K562 (cell line): ENCODE data around the gene RGS19. TPM values are rescaled to one million over a fixed set of nuclear protein-coding genes. Genes with fewer than 3 reads are reported as not detected.

Experiments used
- ATAC-seq: fragments of 200-7000 bp; cut with Tn5 transposase; 3 replicates; pipeline ENCODE4 v1.9.1; 2020; ENCODE audit warnings: moderate library complexity
- BruUV-seq: library from RNA; stranded (reverse); fragments of 400-500 nt; replicated peaks from 2 replicates; lab custom pipeline; 2021; lab: Mats Ljungman, UMichigan
- CTCF ChIA-PET: fragments of 300-600 bp; formaldehyde crosslinking; extraction: SDS; loops from one replicate; lab custom pipeline; 2021; ENCODE audit warnings: low intra/inter-chr PET ratio; lab: Yijun Ruan, JAX
- POLR2A ChIA-PET: fragments of 300-600, 350-650 bp; sonication (Branson Sonifier 250); formaldehyde crosslinking; extraction: SDS; loops from one replicate; lab custom pipeline; 2021; ENCODE audit warnings: antibody characterized with exemption, inconsistent platforms; lab: Yijun Ruan, JAX
- DNase-seq, 4 experiments: peaks; one replicate each; pipeline versions ENCODE4 v3.0.0 to v3.0.0-alpha.2; 2011 to 2018; ENCODE audit warnings: low spot score in 3 of 4, mixed read lengths in 3 of 4; ENCODE audit errors: extremely low read depth in 1 of 4
- FAIRE-seq: peaks from 2 replicates; lab custom pipeline; 2011; peaks lifted over from hg19 to GRCh38; lab: Jason Lieb, UNC
- H2AFZ ChIP-seq: 2 replicates; pipeline ENCODE4 v1.6.0; 2011; ENCODE audit warnings: low read depth, low read length, control low read depth, inconsistent platforms
- H3K27ac ChIP-seq: fragments of 200-600 bp; 3 replicates; pipeline ENCODE4 v1.8.0; 2011; ENCODE audit warnings: low read depth, mild to moderate bottlenecking, control low read depth, inconsistent platforms, low read length, moderate library complexity, mixed read lengths; ENCODE audit errors: extremely low read depth
- H3K27me3 ChIP-seq, 2 experiments: fragments of 300-600 bp in 1 of 2; 2 replicates in 1 of 2; 3 replicates in 1 of 2; pipeline versions ENCODE4 v1.6.0 to v1.8.0; 2011; ENCODE audit warnings: inconsistent platforms in 2 of 2, low read length in 2 of 2, mild to moderate bottlenecking in 1 of 2, mixed read lengths in 1 of 2, moderate library complexity in 1 of 2; ENCODE audit not compliant: control insufficient read depth in 2 of 2, insufficient read depth in 2 of 2
- H3K36me3 ChIP-seq: fragments of 300-600 bp; 3 replicates; pipeline ENCODE4 v1.8.0; 2011; ENCODE audit warnings: mild to moderate bottlenecking, low read length, inconsistent platforms; ENCODE audit not compliant: control insufficient read depth, insufficient read depth
- H3K4me1 ChIP-seq, 2 experiments: fragments of 200-600 bp in 1 of 2; replicated peaks in 1 of 2; 2 replicates in 1 of 2; 3 replicates in 1 of 2; pipeline versions ENCODE4 v1.5.1 to v1.8.0; 2011; ENCODE audit warnings: inconsistent platforms in 2 of 2, low read length in 2 of 2, mild to moderate bottlenecking in 1 of 2, mixed read lengths in 1 of 2, moderate library complexity in 1 of 2; ENCODE audit not compliant: control insufficient read depth in 2 of 2, insufficient read depth in 2 of 2
- H3K4me2 ChIP-seq: 2 replicates; pipeline ENCODE4 v1.6.1; 2011; ENCODE audit warnings: low read length, control low read depth, inconsistent platforms, mixed read lengths; ENCODE audit not compliant: insufficient read depth
- H3K4me3 ChIP-seq: fragments of 200-600 bp; sonication (generic), shearing (Covaris generic); 2 replicates; pipeline ENCODE4 v1.5.1; 2016; ENCODE audit warnings: control low read depth, inconsistent platforms
- H3K79me2 ChIP-seq: fragments of 200-600 bp; 3 replicates; pipeline ENCODE4 v1.8.0; 2011; ENCODE audit warnings: low read length, inconsistent platforms; ENCODE audit not compliant: control insufficient read depth, insufficient read depth
- H3K9ac ChIP-seq, 2 experiments: 2 replicates each; pipeline versions ENCODE4 v1.6.0 to v1.6.1; 2011; ENCODE audit warnings: low read depth in 2 of 2, low read length in 2 of 2, control low read depth in 1 of 2, inconsistent platforms in 1 of 2, mild to moderate bottlenecking in 1 of 2, mixed read lengths in 1 of 2; ENCODE audit not compliant: insufficient read depth in 1 of 2
- H3K9me1 ChIP-seq: one replicate; pipeline ENCODE4 v1.6.0; 2011; ENCODE audit warnings: inconsistent platforms, mild to moderate bottlenecking, low read length, moderate library complexity; ENCODE audit not compliant: control insufficient read depth, insufficient read depth
- H3K9me3 ChIP-seq: replicated peaks from 2 replicates; pipeline ENCODE4 v1.5.1; 2011; ENCODE audit warnings: low read depth, low read length, inconsistent platforms; ENCODE audit not compliant: control insufficient read depth, insufficient read depth
- H4K20me1 ChIP-seq: replicated peaks from 2 replicates; pipeline ENCODE4 v1.6.1; 2011; ENCODE audit warnings: low read length, inconsistent platforms, mixed read lengths; ENCODE audit not compliant: control insufficient read depth, insufficient read depth
- EGR1 ChIP-seq: fragments of 450-650 bp; conservative IDR thresholded peaks from 2 replicates; pipeline ENCODE4 v1.6.1; 2017; ENCODE audit warnings: mild to moderate bottlenecking
- HMGXB4 ChIP-seq: sonication (generic); formaldehyde crosslinking; IDR thresholded peaks from 2 replicates; pipeline ENCODE4 v1.8.1; 2023; ENCODE audit warnings: mild to moderate bottlenecking, missing genetic modification reagents
- HNRNPL ChIP-seq: fragments of 200-400 bp; formaldehyde crosslinking; IDR thresholded peaks from 2 replicates; pipeline ENCODE4 v1.6.1; 2017; ENCODE audit warnings: low read depth, mild to moderate bottlenecking, low read length
- MYBL2 ChIP-seq, 2 experiments: fragments of 450-650 bp in 1 of 2; sonication (generic) in 1 of 2; formaldehyde crosslinking in 1 of 2; IDR thresholded peaks; 2 replicates each; pipeline versions ENCODE4 v1.6.1 to v1.8.1; 2017 to 2022; ENCODE audit warnings: borderline replicate concordance in 1 of 2, inconsistent platforms in 1 of 2, low read depth in 1 of 2, mild to moderate bottlenecking in 1 of 2, missing genetic modification reagents in 1 of 2, moderate library complexity in 1 of 2
- POLR2G ChIP-seq: fragments of 200-400 bp; formaldehyde crosslinking; IDR thresholded peaks from 2 replicates; pipeline ENCODE4 v1.6.1; 2017; ENCODE audit warnings: low read depth, mild to moderate bottlenecking, antibody characterized with exemption, low read length, moderate library complexity
- SIN3A ChIP-seq, 2 experiments: fragments of 150-350 bp in 1 of 2; IDR thresholded peaks; 2 replicates each; pipeline ENCODE4 v1.6.1; 2011 to 2016; ENCODE audit warnings: borderline replicate concordance in 2 of 2, low read depth in 2 of 2, low read length in 2 of 2, mild to moderate bottlenecking in 2 of 2, moderate library complexity in 2 of 2; ENCODE audit not compliant: control insufficient read depth in 1 of 2
- TBP ChIP-seq: optimal IDR thresholded peaks from 2 replicates; pipeline ENCODE3; 2011; ENCODE audit warnings: low read depth, low read length, improper control_type of control experiment
- ZNF740 ChIP-seq, 3 experiments: fragments of 200-800 bp in 1 of 3; sonication (Bioruptor generic) in 1 of 3; sonication (generic) in 1 of 3; formaldehyde crosslinking in 1 of 3; IDR thresholded peaks; 2 replicates each; pipeline versions ENCODE4 v1.6.1 to v1.8.0; 2016 to 2022; ENCODE audit warnings: mild to moderate bottlenecking in 2 of 3, missing compliant biosample characterization in 2 of 3, missing genetic modification characterization in 2 of 3, missing genetic modification reagents in 1 of 3
- WGBS: fragments of 100-300 bp; shearing (Covaris generic); methylation state at CpG from one replicate; pipeline ENCODE4 v1.1.6; 2016; ENCODE audit warnings: low coverage, mixed read lengths; ENCODE audit not compliant: insufficient coverage; ENCODE audit errors: missing lambda C conversion rate; 5-methylcytosine and 5-hydroxymethylcytosine counted together
- in situ Hi-C: fragments of 300-500 bp; cut with MboI; formaldehyde crosslinking; loops from 4 replicates; pipeline ENCODE4 v1.15.0; 2018; ENCODE audit warnings: inconsistent platforms, mixed read lengths
- intact Hi-C: fragments of 100-400 bp; cut with micrococcal nuclease; formaldehyde crosslinking; loops from 2 replicates; pipeline ENCODE4 v1.14.2; 2022
- polyA plus RNA-seq, 8 experiments: library from polyadenylated mRNA; depleted of rRNA in 4 of 8; stranded (reverse) in 5 of 8; unstranded in 3 of 8; fragments of >200 nt; fragmentation: Nextera tagmentation in 2 of 8; fragmentation: Illumina TruSeq in 1 of 8; extraction: Ambion mirVana in 2 of 8; extraction: Trizol in 1 of 8; gene quantifications; 2 replicates each; pipeline versions ENCODE4 v1.2.1 to v1.2.3, GENCODE V29; 2011 to 2014; ENCODE audit warnings: inconsistent platforms in 1 of 8, missing spikeins in 1 of 8
- total RNA-seq, 7 experiments: library from RNA; depleted of rRNA in 6 of 7; stranded (reverse); fragments of >200 nt in 6 of 7; fragmentation: Illumina TruSeq in 2 of 7; extraction: Trizol in 2 of 7; gene quantifications; 2 replicates each; pipeline versions ENCODE4 v1.2.1 to v1.2.3, GENCODE V29; 2011 to 2021; ENCODE audit warnings: low replicate concordance in 1 of 7
- TF ChIP-seq, protein P1 (sequence below): sonication (generic); IDR thresholded peaks from 2 replicates; pipeline ENCODE4 v1.6.1; 2016
- TF ChIP-seq, protein P2 (sequence below), 3 experiments: IDR thresholded peaks in 2 of 3; conservative IDR thresholded peaks in 1 of 3; 2 replicates each; pipeline ENCODE4 v1.5.1; 2011 to 2012; ENCODE audit warnings: low read length in 3 of 3, mild to moderate bottlenecking in 3 of 3, control low read depth in 2 of 3, improper control_type of control experiment in 1 of 3, inconsistent platforms in 1 of 3, low read depth in 1 of 3, mixed read lengths in 1 of 3, moderate library complexity in 1 of 3; ENCODE audit not compliant: insufficient read depth in 2 of 3

RGS19 gene
- total and polyA plus RNA-seq, 9 of the 15 experiments (the other 6 are each of a cell fraction or from before 2014, with no cell fraction given): 0.41 to 23.7 (median 14.6) TPM

DNA sequence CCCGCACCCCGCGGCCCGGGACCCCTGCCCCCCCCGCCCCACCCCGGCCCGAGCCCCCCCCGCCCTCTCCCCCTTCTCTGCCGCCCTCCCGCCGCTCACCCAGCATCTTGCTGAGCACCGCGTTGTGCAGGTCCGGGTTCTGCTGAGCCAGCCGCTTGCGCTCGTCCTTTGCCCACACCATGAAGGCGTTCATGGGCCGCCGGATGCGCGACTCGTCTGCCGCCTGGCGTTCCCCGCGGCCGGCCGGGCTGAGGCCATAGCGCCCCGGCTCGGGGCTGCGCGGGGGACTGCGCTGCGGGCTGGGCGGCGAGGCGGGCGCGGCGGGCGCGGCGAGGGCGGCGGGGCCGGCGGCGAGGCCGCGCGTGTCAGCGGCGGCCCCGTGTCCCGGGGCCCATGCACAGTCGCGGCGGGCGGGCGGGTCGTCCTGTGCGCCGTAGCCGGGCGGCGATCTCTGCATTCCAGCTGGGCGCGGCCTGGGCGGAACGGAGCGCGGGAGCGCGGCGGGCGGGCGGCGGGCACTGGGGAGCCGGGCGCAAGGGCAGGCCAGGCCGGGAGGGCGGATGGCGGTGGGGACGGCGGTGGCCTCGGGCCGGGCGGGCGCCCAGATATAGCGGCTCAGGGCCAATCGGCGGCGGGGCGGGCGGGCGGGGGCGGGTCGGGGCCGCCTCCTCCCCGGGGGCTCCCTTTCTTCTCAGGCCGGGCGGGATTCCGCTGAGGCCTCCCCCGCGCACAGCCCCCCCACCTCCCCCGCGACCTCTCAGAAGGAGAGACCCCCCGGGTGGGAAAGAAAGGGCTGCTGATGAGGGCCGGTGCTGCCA is 30.0 kb downstream of the RGS19 start, which contains the start of gene SOX18:
Gene SOX18 (minus strand): TSS at position 580 of the 818 bp plus-strand sequence. CDS start 123 bp downstream, at position 457.
- peak within 1 kb of the TSS; percentile 68 to 93 for H3K9ac ChIP-seq
- DNase-seq: peak; percentile 73 to 90 (median 83)
- TF ChIP-seq HMGXB4 (CRISPR knock-in tag) (no peak), POLR2G (peak; percentile 83), TBP (peak; percentile 62), MYBL2 (IDR thresholded peaks at IDR 0.05; ENCODE audit: low read depth) (no peak), MYBL2 (CRISPR knock-in tag; IDR thresholded peaks at IDR 0.05; ENCODE audit: borderline replicate concordance) (no peak), ZNF740 (CRISPR knock-in tag; IDR thresholded peaks at IDR 0.05) (0 out of 2 replicates have a peak, but pooled peaks have one; percentile 41), ZNF740 (tag; IDR thresholded peaks at IDR 0.05) (no peak), SIN3A (IDR thresholded peaks at IDR 0.05; ENCODE audit: borderline replicate concordance in 2 of 2, control insufficient read depth in 1 of 2, low read depth in 2 of 2, low read length in 2 of 2) (peak in 1 of 2 experiments; percentile 64; a peak in 1 of 4 replicates), EGR1 (peak; percentile 84; the same call in 1 of the 2 replicates), HNRNPL (peak; percentile 84)
- TF ChIP-seq, protein P1, sequence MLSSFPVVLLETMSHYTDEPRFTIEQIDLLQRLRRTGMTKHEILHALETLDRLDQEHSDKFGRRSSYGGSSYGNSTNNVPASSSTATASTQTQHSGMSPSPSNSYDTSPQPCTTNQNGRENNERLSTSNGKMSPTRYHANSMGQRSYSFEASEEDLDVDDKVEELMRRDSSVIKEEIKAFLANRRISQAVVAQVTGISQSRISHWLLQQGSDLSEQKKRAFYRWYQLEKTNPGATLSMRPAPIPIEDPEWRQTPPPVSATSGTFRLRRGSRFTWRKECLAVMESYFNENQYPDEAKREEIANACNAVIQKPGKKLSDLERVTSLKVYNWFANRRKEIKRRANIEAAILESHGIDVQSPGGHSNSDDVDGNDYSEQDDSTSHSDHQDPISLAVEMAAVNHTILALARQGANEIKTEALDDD: no peak
- TF ChIP-seq, protein P2, sequence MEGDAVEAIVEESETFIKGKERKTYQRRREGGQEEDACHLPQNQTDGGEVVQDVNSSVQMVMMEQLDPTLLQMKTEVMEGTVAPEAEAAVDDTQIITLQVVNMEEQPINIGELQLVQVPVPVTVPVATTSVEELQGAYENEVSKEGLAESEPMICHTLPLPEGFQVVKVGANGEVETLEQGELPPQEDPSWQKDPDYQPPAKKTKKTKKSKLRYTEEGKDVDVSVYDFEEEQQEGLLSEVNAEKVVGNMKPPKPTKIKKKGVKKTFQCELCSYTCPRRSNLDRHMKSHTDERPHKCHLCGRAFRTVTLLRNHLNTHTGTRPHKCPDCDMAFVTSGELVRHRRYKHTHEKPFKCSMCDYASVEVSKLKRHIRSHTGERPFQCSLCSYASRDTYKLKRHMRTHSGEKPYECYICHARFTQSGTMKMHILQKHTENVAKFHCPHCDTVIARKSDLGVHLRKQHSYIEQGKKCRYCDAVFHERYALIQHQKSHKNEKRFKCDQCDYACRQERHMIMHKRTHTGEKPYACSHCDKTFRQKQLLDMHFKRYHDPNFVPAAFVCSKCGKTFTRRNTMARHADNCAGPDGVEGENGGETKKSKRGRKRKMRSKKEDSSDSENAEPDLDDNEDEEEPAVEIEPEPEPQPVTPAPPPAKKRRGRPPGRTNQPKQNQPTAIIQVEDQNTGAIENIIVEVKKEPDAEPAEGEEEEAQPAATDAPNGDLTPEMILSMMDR (IDR thresholded peaks at IDR 0.05 in 2 of 3, conservative IDR thresholded peaks at IDR 0.05 in 1 of 3; ENCODE audit: insufficient read depth in 2 of 3, low read depth in 1 of 3, low read length in 3 of 3): peak in 1 of 3 experiments; percentile 39; a peak in 3 of 6 replicates

More for the DNA sequence above, 30.0 kb downstream of the RGS19 start, which contains the start of gene SOX18:
- Histone ChIP-seq H3K36me3 (peaks cover 12% of the 10 kb centered on the region; the same call in 1 of the 3 replicates), H3K27ac (peak within 1 kb of the TSS; percentile 85), H3K4me1 (peaks cover 40 to 88% of the 10 kb centered on the region in 2 experiments), H4K20me1 (no peaks in the 10 kb centered on the region), H3K9me3 (no peaks in the 10 kb centered on the region), H3K4me3 (peak within 1 kb of the TSS; percentile 48), H3K4me2 (peak within 1 kb of the TSS; percentile 82), H3K79me2 (peaks cover 12% of the 10 kb centered on the region), H3K9me1 (peaks cover 4% of the 10 kb centered on the region), H2AFZ (peak within 1 kb of the TSS; percentile 92), H3K27me3 (no peaks in the 10 kb centered on the region)
- CTCF ChIA-PET: no interaction called here
- 0% methylated on average over 5 of the region's 111 CpGs for WGBS
- intact Hi-C loops (no loop called here), in situ Hi-C loops (no loop called here)
- ATAC-seq (peak; percentile 52), FAIRE-seq (no peak)
- no TSS peak for BruUV-seq
- POLR2A ChIA-PET: interaction anchor here (1.0 to 1.1 kb wide), 2 partner anchors 8 to 9 kb away, joined by 3 read pairs; no protein-coding TSS in a partner anchor
